HFFc6 (cell line): ENCODE data around the gene PIK3R3. TPM values are rescaled to one million over a fixed set of nuclear protein-coding genes. Genes with fewer than 3 reads are reported as not detected.

Experiments
- DNase-seq: peaks from one replicate; pipeline ENCODE4 v3.0.0-alpha.2; 2018
- H3K27ac Mint-ChIP-seq: 2 replicates; pipeline ENCODE4 v1.8.0; 2020; ENCODE audit warnings: mild to moderate bottlenecking, mixed read lengths
- H3K27me3 Mint-ChIP-seq: 2 replicates; pipeline ENCODE4 v1.8.0; 2021; ENCODE audit warnings: mild to moderate bottlenecking, moderate library complexity, mixed read lengths; ENCODE audit not compliant: insufficient read depth
- H3K36me3 Mint-ChIP-seq: 2 replicates; pipeline ENCODE4 v1.8.0; 2021; ENCODE audit warnings: low read depth, mixed read lengths
- H3K4me1 Mint-ChIP-seq: 2 replicates; pipeline ENCODE4 v1.8.0; 2020; ENCODE audit warnings: low read depth, mixed read lengths
- H3K4me3 Mint-ChIP-seq: 2 replicates; pipeline ENCODE4 v1.8.0; 2020; ENCODE audit warnings: mild to moderate bottlenecking, moderate library complexity, mixed read lengths
- H3K9me3 Mint-ChIP-seq: 2 replicates; pipeline ENCODE4 v1.8.0; 2020; ENCODE audit warnings: mild to moderate bottlenecking, mixed read lengths
- total RNA-seq, 6 experiments: library from RNA; stranded (reverse); fragmentation: NEBNext Ultra II Directional; extraction: Animal tissue kit (Norgen Biotek cat#: 25700); gene quantifications; 2 replicates in 1 of 6; 3 replicates in 5 of 6; pipeline ENCODE4 v1.2.3, GENCODE V29; 2021
- TF ChIP-seq, protein P1 (sequence below): fragments of 200-600 bp; sonication (generic); IDR thresholded peaks from 2 replicates; pipeline ENCODE4 v1.5.0; 2021; ENCODE audit warnings: antibody characterized with exemption, mild to moderate bottlenecking

The PIK3R3 gene
- total RNA-seq, 6 experiments from 2014 or later = 5.4 to 8.9 (median 6.0) TPM

DNA sequence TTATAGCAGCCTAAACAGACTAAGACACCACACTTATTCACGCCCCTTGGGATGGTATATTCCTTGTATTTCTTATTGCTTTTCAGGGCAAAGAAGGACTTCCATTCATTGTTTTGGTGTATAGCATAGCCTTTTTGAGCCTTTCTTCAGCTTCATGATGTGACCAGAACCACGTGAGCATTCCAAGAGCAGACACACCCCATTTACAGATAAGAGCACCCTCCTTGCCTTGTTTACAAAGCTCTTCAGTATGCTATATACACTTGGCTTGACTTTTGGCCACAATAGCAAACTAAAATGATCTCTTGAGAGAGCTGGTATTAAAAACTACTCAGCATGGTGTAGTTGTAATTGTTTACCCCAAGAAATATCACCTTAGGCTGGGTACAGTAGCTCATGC is 78.7 kb downstream of the PIK3R3 start:
- DNase-seq = no peak

DNA sequence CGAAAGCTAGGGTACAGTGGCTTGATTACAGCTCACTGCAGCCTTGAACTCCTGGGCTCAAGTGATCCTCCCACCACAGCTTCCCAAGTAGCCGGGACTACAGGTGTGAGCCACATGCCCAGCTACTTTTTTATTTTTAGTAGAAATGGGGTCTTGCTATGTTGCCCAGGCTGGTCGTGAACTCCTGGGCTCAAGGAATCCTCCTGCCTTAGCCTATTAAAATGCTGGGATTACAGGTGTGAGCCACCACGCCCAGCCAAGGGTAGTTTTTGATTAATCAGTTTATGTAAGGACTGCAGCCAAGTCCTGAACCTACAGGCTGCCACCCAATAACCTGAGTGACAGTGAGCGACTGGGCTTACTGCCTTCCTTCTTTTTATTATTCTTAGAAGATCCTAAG is 88.3 kb downstream of the PIK3R3 start:
- TF ChIP-seq, protein P1, sequence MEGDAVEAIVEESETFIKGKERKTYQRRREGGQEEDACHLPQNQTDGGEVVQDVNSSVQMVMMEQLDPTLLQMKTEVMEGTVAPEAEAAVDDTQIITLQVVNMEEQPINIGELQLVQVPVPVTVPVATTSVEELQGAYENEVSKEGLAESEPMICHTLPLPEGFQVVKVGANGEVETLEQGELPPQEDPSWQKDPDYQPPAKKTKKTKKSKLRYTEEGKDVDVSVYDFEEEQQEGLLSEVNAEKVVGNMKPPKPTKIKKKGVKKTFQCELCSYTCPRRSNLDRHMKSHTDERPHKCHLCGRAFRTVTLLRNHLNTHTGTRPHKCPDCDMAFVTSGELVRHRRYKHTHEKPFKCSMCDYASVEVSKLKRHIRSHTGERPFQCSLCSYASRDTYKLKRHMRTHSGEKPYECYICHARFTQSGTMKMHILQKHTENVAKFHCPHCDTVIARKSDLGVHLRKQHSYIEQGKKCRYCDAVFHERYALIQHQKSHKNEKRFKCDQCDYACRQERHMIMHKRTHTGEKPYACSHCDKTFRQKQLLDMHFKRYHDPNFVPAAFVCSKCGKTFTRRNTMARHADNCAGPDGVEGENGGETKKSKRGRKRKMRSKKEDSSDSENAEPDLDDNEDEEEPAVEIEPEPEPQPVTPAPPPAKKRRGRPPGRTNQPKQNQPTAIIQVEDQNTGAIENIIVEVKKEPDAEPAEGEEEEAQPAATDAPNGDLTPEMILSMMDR = no peak
- Mint-ChIP-seq H3K4me1 (peaks cover 9% of the 10 kb centered on the region; the same call in 1 of the 2 replicates), H3K36me3 (0 out of 2 replicates have a peak, but pooled peaks cover 4% of the 10 kb centered on the region), H3K27ac (no peak overlapping the region), H3K27me3 (peaks cover 1% of the 10 kb centered on the region; the same call in 1 of the 2 replicates), H3K9me3 (no peaks in the 10 kb centered on the region), H3K4me3 (no peak overlapping the region)
- no peak for DNase-seq

More for the DNA sequence above, 78.7 kb downstream of the PIK3R3 start:
- TF ChIP-seq, protein P1 = no peak
- H3K4me1 Mint-ChIP-seq = peaks cover 4% of the 10 kb centered on the region; the same call in 1 of the 2 replicates
- H3K27me3 Mint-ChIP-seq = peaks cover 1% of the 10 kb centered on the region
- H3K27ac Mint-ChIP-seq = no peak overlapping the region
- peaks cover 4% of the 10 kb centered on the region; the same call in 1 of the 2 replicates for H3K9me3 Mint-ChIP-seq
- no peak overlapping the region for H3K4me3 Mint-ChIP-seq
- H3K36me3 Mint-ChIP-seq = peaks cover 6% of the 10 kb centered on the region

DNA sequence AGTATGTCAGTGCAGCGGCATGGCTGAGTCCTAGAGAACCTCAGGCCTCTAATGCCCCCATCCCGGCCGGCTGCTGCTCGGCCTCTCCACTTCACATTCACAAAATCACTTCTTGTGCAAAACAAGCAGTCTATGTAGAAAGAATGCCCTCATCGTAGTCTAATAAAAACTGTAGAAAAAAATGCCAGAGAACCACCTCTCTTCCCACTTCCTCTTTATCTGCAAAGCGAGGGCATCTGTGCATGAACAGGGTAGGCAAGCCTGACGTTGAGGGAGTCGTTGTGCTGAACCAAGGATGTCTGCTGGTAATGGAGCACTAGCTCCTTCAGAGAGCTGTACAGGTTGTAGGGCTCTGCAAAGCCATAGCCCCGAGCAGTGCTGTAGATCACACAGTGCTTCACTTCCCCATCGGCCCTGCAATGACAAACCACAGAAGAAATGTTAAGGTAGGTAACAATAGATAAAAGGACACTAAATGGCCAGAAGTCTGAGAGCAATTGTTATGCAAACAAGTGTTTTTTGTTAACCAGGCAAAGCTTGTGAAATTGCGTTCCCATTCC is 88.9 kb downstream of the PIK3R3 start:
- no peak for DNase-seq
- Mint-ChIP-seq H3K4me1 (peaks cover 9% of the 10 kb centered on the region; the same call in 1 of the 2 replicates), H3K36me3 (0 out of 2 replicates have a peak, but pooled peaks cover 4% of the 10 kb centered on the region), H3K27me3 (peaks cover 1% of the 10 kb centered on the region; the same call in 1 of the 2 replicates), H3K4me3 (no peak overlapping the region), H3K27ac (no peak overlapping the region), H3K9me3 (no peaks in the 10 kb centered on the region)
- TF ChIP-seq, protein P1 = no peak

DNA sequence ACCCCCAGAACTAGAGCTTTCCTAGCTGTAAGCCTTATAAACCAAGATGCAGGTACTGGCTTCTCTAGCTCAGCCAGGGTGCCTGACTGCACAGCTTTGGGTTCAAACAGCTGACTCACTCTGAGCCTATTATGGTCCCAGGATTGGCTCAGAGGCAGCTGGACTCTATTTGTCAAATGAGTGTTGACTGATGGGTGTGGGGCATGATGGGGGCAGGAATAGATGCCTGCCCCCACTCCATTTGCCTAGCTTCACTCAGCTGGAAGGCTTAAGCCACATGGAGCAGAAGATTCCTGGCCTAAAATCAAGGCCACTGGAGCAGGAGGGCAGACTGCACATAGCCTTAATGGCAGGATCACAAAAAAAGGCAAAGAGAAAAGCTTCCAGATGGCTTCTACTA is 90.5 kb downstream of the PIK3R3 start:
- no peak for DNase-seq
- TF ChIP-seq, protein P1 = no peak
- Mint-ChIP-seq H3K9me3 (no peaks in the 10 kb centered on the region), H3K27me3 (peaks cover 1% of the 10 kb centered on the region; the same call in 1 of the 2 replicates), H3K4me1 (peaks cover 9% of the 10 kb centered on the region; the same call in 1 of the 2 replicates), H3K27ac (no peak overlapping the region), H3K36me3 (0 out of 2 replicates have a peak, but pooled peaks cover 4% of the 10 kb centered on the region), H3K4me3 (no peak overlapping the region)

DNA sequence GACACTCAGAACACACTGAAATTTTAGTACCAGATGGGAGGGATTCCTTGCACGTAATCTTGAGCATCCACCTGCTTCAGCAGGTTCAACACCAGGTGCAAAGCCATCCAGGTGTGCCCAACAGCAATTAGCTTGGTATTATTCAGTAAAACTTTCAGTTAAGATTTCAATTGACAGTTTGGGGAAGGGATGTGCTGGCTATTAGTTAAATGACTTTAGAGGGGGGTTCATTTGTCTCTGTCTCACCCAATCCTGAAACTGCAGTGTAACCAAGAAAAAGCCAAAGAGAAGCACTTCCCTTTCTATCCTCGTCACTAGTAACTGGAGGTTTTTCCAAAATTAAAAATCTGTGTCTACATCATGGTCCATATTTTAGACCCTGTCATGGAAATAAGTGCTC is 90.9 kb downstream of the PIK3R3 start:
- H3K27ac Mint-ChIP-seq = no peak overlapping the region
- H3K36me3 Mint-ChIP-seq = 0 out of 2 replicates have a peak, but pooled peaks cover 4% of the 10 kb centered on the region
- DNase-seq = no peak
- TF ChIP-seq, protein P1 = no peak
- H3K9me3 Mint-ChIP-seq = no peaks in the 10 kb centered on the region
- no peak overlapping the region for H3K4me3 Mint-ChIP-seq
- H3K4me1 Mint-ChIP-seq = peaks cover 9% of the 10 kb centered on the region; the same call in 1 of the 2 replicates
- H3K27me3 Mint-ChIP-seq = peaks cover 1% of the 10 kb centered on the region; the same call in 1 of the 2 replicates
